HCT116 (cell line): Measurements from ENCODE around the gene PTPN1. TPM values are rescaled to one million over a fixed set of nuclear protein-coding genes. Genes with fewer than 3 reads are reported as not detected.

Experiments used
- ATAC-seq: fragments of 200-7000 bp; cut with Tn5 transposase; 2 replicates; pipeline ENCODE4 v1.9.1; 2020; ENCODE audit warnings: mild to moderate bottlenecking, moderate library complexity
- BruUV-seq: library from RNA; stranded (reverse); fragments of 400-500 nt; replicated peaks from 2 replicates; lab custom pipeline; 2021; lab: Mats Ljungman, UMichigan
- CTCF ChIA-PET: fragments of 300-600 bp; sonication (Branson Sonifier 250); formaldehyde crosslinking; loops from one replicate; lab custom pipeline; 2021; ENCODE audit warnings: antibody characterized with exemption; lab: Charles Lee
- POLR2A ChIA-PET: fragments of 300-600, 350-600 bp; sonication (Branson Sonifier 250); formaldehyde crosslinking; loops from one replicate; lab custom pipeline; 2021; ENCODE audit warnings: antibody characterized with exemption; lab: Charles Lee
- RAD21 ChIA-PET, 2 experiments: fragments of 300-600 bp; sonication (Branson Sonifier 250); formaldehyde crosslinking; loops; one replicate each; lab custom pipeline; 2023; ENCODE audit warnings: low total read pairs in 2 of 2; ENCODE audit not compliant: uncharacterized antibody in 2 of 2, unreplicated experiment in 2 of 2, low non-redundant PET in 1 of 2; lab: Charles Lee
- DNase-seq: peaks from one replicate; pipeline ENCODE4 v3.0.0-alpha.2; 2010; ENCODE audit warnings: low read depth, low spot score
- H2AFZ ChIP-seq: fragments of 200-600 bp; shearing (Covaris generic), sonication (generic); 2 replicates; pipeline ENCODE4 v1.6.1; 2017; ENCODE audit warnings: low read depth, mixed run types, mixed read lengths, antibody characterized with exemption, low read length; ENCODE audit not compliant: poor library complexity, severe bottlenecking
- H3K27ac ChIP-seq: 2 replicates; pipeline ENCODE4 v1.5.1; 2012; ENCODE audit warnings: low read depth, low read length
- H3K27me3 ChIP-seq: fragments of 200-600 bp; sonication (generic); 2 replicates; pipeline ENCODE4 v1.6.1; 2016; ENCODE audit warnings: mixed run types, low read length, mixed read lengths; ENCODE audit not compliant: insufficient read depth
- H3K36me3 ChIP-seq, 2 experiments: fragments of 200-500 bp in 1 of 2; fragments of 200-600 bp in 1 of 2; sonication (Bioruptor generic) in 1 of 2; sonication (generic) in 1 of 2; 2 replicates each; pipeline versions ENCODE4 v1.5.1 to v1.6.1; 2014 to 2016; ENCODE audit warnings: low read length in 2 of 2, inconsistent platforms in 1 of 2, mixed read lengths in 1 of 2, mixed run types in 1 of 2; ENCODE audit not compliant: insufficient read depth in 2 of 2, control insufficient read depth in 1 of 2
- H3K4me1 ChIP-seq, 2 experiments: fragments of 200-600 bp in 1 of 2; sonication (generic) in 1 of 2; 2 replicates each; pipeline versions ENCODE4 v1.5.1 to v1.6.1; 2012 to 2017; ENCODE audit warnings: low read length in 2 of 2, inconsistent platforms in 1 of 2, mild to moderate bottlenecking in 1 of 2, mixed read lengths in 1 of 2, mixed run types in 1 of 2, moderate library complexity in 1 of 2; ENCODE audit not compliant: insufficient read depth in 2 of 2, control insufficient read depth in 1 of 2
- H3K4me2 ChIP-seq: fragments of 200-600 bp; sonication (generic); 2 replicates; pipeline ENCODE4 v1.6.1; 2017; ENCODE audit warnings: mixed run types, low read length, mixed read lengths
- H3K4me3 ChIP-seq, 2 experiments: fragments of 200-600 bp in 1 of 2; sonication (generic) in 1 of 2; replicated peaks in 1 of 2; 2 replicates each; pipeline ENCODE4 v1.5.1; 2011 to 2016; ENCODE audit warnings: low read length in 2 of 2, control low read depth in 1 of 2, low read depth in 1 of 2, mild to moderate bottlenecking in 1 of 2, mixed read lengths in 1 of 2, mixed run types in 1 of 2
- H3K79me2 ChIP-seq: fragments of 200-600 bp; sonication (generic); 2 replicates; pipeline ENCODE4 v1.6.1; 2017; ENCODE audit warnings: mild to moderate bottlenecking, mixed run types, low read length, moderate library complexity, mixed read lengths; ENCODE audit not compliant: insufficient read depth
- H3K9ac ChIP-seq: fragments of 200-600 bp; sonication (generic); 2 replicates; pipeline ENCODE4 v1.6.1; 2016; ENCODE audit warnings: low read length, mixed read lengths
- H3K9me2 ChIP-seq: fragments of 200-600 bp; sonication (generic), shearing (Covaris generic); 2 replicates; pipeline ENCODE4 v1.6.1; 2017; ENCODE audit warnings: mixed run types, mild to moderate bottlenecking, moderate library complexity; ENCODE audit not compliant: insufficient read depth
- H3K9me3 ChIP-seq, 2 experiments: fragments of 200-500 bp in 1 of 2; fragments of 200-600 bp in 1 of 2; sonication (Bioruptor generic) in 1 of 2; sonication (generic) in 1 of 2; 2 replicates each; pipeline ENCODE4 v1.6.1; 2014 to 2017; ENCODE audit warnings: low read length in 2 of 2, mixed read lengths in 2 of 2, inconsistent platforms in 1 of 2, low read depth in 1 of 2, mild to moderate bottlenecking in 1 of 2, mixed run types in 1 of 2, moderate library complexity in 1 of 2; ENCODE audit not compliant: control insufficient read depth in 1 of 2, insufficient read depth in 1 of 2
- H4K20me1 ChIP-seq: fragments of 200-600 bp; sonication (generic), shearing (Covaris generic); 2 replicates; pipeline ENCODE4 v1.6.1; 2017; ENCODE audit warnings: mixed run types, mild to moderate bottlenecking, moderate library complexity; ENCODE audit not compliant: insufficient read depth
- ATF3 ChIP-seq: IDR thresholded peaks from 2 replicates; pipeline ENCODE4 v1.6.1; 2012
- EZH2 ChIP-seq: fragments of 200-600 bp; sonication (generic); IDR thresholded peaks from 2 replicates; pipeline ENCODE4 v1.6.1; 2017; ENCODE audit warnings: antibody characterized with exemption, mixed run types
- REST ChIP-seq: IDR thresholded peaks from 2 replicates; pipeline ENCODE4 v1.6.1; 2012; ENCODE audit warnings: low read depth
- ZNF274 ChIP-seq: fragments of 200-500 bp; sonication (Bioruptor generic); IDR thresholded peaks from 2 replicates; pipeline ENCODE4 v1.6.1; 2014; ENCODE audit warnings: mild to moderate bottlenecking, low read depth, low read length, inconsistent platforms
- intact Hi-C: fragments of 100-400 bp; cut with micrococcal nuclease; formaldehyde crosslinking; loops from 2 replicates; pipeline ENCODE4 v1.10.0; 2022
- total RNA-seq: library from RNA; stranded (reverse); gene quantifications from one replicate; pipeline ENCODE4 v1.2.1, GENCODE V29; 2021; ENCODE audit not compliant: unreplicated experiment

PTPN1 gene
- total RNA-seq, 1 experiment from 2014 or later, result 47.5 TPM

GRCh38 chr20:50471231-50471630 lies 39.0 kb upstream of the PTPN1 start:
- H2AFZ ChIP-seq, result no peak overlapping the region
- no peaks in the 10 kb centered on the region for H3K36me3 ChIP-seq
- no peak overlapping the region for H3K9ac ChIP-seq
- CTCF ChIA-PET, result no interaction called here
- H3K9me2 ChIP-seq, result no peaks in the 10 kb centered on the region
- no peak for DNase-seq
- H3K4me3 ChIP-seq, result no peak overlapping the region
- H3K79me2 ChIP-seq, result no peaks in the 10 kb centered on the region
- H3K27me3 ChIP-seq, result no peaks in the 10 kb centered on the region
- no peak overlapping the region for H3K4me2 ChIP-seq
- H3K4me1 ChIP-seq, result peaks cover 21 to 39% of the 10 kb centered on the region in 2 experiments
- H3K9me3 ChIP-seq, result no peaks in the 10 kb centered on the region
- POLR2A ChIA-PET, result no interaction called here
- intact Hi-C loops, result no loop called here
- no peak overlapping the region for H3K27ac ChIP-seq
- H4K20me1 ChIP-seq, result no peaks in the 10 kb centered on the region
- no peak for ATAC-seq
- TF ChIP-seq ATF3 (no peak), REST (no peak), ZNF274 (no peak), EZH2 (no peak)
- RAD21 ChIA-PET, result no interaction called here
- no TSS peak for BruUV-seq
